ENCODE data around the gene GATA5.

GRCh38 chr20:62430866-62431447 is 44.8 kb downstream of the GATA5 start:
- TF ChIP-seq CTCF (conservative IDR thresholded peaks at IDR 0.05; ENCODE audit: low read depth, low read length) (no peak), EZH2 (IDR thresholded peaks at IDR 0.05; ENCODE audit: low read length, unreplicated experiment) (no peak)
